ENCODE results near the gene NHLRC4. TPM values are rescaled to one million over a fixed set of nuclear protein-coding genes. Genes with fewer than 3 reads are reported as not detected.

The NHLRC4 gene
- total and polyA plus RNA-seq, 9 of the 15 experiments (the other 6 are each of a cell fraction or from before 2014, with no cell fraction given): 0.24 to 3.7 (median 1.3) TPM; not detected in 2

- TF ChIP-seq RBM14 (IDR thresholded peaks at IDR 0.05; ENCODE audit: borderline replicate concordance, insufficient read depth, low read depth, low read length) (no peak), HDAC3 (IDR thresholded peaks at IDR 0.05; ENCODE audit: borderline replicate concordance, partially characterized antibody) (no peak), CREM (IDR thresholded peaks at IDR 0.05; ENCODE audit: low read depth) (peak; percentile 85), RBM17 (IDR thresholded peaks at IDR 0.05; ENCODE audit: borderline replicate concordance, low read depth, low read length) (no peak), GATAD2A (IDR thresholded peaks at IDR 0.05) (no peak), ZFX (CRISPR knock-in tag; IDR thresholded peaks at IDR 0.05) (peak; percentile 93), GATAD2B (IDR thresholded peaks at IDR 0.05; ENCODE audit: borderline replicate concordance) (peak; percentile 27; the same call in 1 of the 2 replicates), RUNX1 (IDR thresholded peaks at IDR 0.05; ENCODE audit: low read depth) (no peak), TEAD1 (CRISPR knock-in tag; IDR thresholded peaks at IDR 0.05) (peak in 1 of 2 experiments; percentile 46; a peak in 2 of 4 replicates), KAT8 (IDR thresholded peaks at IDR 0.05; ENCODE audit: low read depth) (no peak), NFIC (IDR thresholded peaks at IDR 0.05) (peak; percentile 65), CREB3L1 (IDR thresholded peaks at IDR 0.05; ENCODE audit: borderline replicate concordance, low read depth) (peak; percentile 97), ESRRA (IDR thresholded peaks at IDR 0.05; ENCODE audit: borderline replicate concordance, low read depth) (peak; percentile 31; the same call in 1 of the 2 replicates), ZNF282 (CRISPR knock-in tag; IDR thresholded peaks at IDR 0.05) (no peak), NONO (IDR thresholded peaks at IDR 0.05; ENCODE audit: low read depth in 2 of 2, low read length in 1 of 2) (peak in 1 of 2 experiments; percentile 67; a peak in 3 of 4 replicates), ELF2 (CRISPR knock-in tag; IDR thresholded peaks at IDR 0.05) (peak; percentile 84), DEAF1 (CRISPR knock-in tag; IDR thresholded peaks at IDR 0.05) (no peak), SMAD3 (CRISPR knock-in tag; conservative IDR thresholded peaks at IDR 0.05) (peak; percentile 83; the same call in 1 of the 2 replicates), NR2C2 (CRISPR knock-in tag; IDR thresholded peaks at IDR 0.05) (no peak), NR2C2 (tag; IDR thresholded peaks at IDR 0.05) (peak; percentile 93), NR2C1 (IDR thresholded peaks at IDR 0.05) (no peak; the same call in 1 of the 2 replicates), NR2C1 (tag; IDR thresholded peaks at IDR 0.05) (peak; percentile 82), ZNF583 (CRISPR knock-in tag; IDR thresholded peaks at IDR 0.05) (0 out of 2 replicates have a peak, but pooled peaks have one; percentile 81), CXXC5 (CRISPR knock-in tag; IDR thresholded peaks at IDR 0.05) (peak; percentile 98), POU5F1 (IDR thresholded peaks at IDR 0.05; ENCODE audit: borderline replicate concordance, low read depth, low read length, partially characterized antibody) (peak; percentile 40), MAX (CRISPR knock-in tag; IDR thresholded peaks at IDR 0.05) (peak; percentile 44; the same call in 1 of the 2 replicates), HLTF (IDR thresholded peaks at IDR 0.05) (no peak)
These were observed 39.5 kb upstream of the NHLRC4 start, which contains the start of gene CAPN15 (continued) for GRCh38 chr16:527015-527903.
